Measurements from ENCODE around the gene DUS1L.

- TF ChIP-seq, protein P1, sequence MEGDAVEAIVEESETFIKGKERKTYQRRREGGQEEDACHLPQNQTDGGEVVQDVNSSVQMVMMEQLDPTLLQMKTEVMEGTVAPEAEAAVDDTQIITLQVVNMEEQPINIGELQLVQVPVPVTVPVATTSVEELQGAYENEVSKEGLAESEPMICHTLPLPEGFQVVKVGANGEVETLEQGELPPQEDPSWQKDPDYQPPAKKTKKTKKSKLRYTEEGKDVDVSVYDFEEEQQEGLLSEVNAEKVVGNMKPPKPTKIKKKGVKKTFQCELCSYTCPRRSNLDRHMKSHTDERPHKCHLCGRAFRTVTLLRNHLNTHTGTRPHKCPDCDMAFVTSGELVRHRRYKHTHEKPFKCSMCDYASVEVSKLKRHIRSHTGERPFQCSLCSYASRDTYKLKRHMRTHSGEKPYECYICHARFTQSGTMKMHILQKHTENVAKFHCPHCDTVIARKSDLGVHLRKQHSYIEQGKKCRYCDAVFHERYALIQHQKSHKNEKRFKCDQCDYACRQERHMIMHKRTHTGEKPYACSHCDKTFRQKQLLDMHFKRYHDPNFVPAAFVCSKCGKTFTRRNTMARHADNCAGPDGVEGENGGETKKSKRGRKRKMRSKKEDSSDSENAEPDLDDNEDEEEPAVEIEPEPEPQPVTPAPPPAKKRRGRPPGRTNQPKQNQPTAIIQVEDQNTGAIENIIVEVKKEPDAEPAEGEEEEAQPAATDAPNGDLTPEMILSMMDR (IDR thresholded peaks at IDR 0.05), result no peak
- TF ChIP-seq POLR2AphosphoS5 (IDR thresholded peaks at IDR 0.05; ENCODE audit: insufficient read depth in 1 of 2, low read depth in 1 of 2), result no peak
Observed at GRCh38 chr17:82092995-82093751, 27.6 kb upstream of the DUS1L start.
